GM18858 (cell line): Measurements from ENCODE around the gene MRPL24.

ENCODE experiments used
- ATAC-seq: cut with Tn5 transposase; IDR thresholded peaks from one replicate; pipeline ENCODE4 v1.9.1; 2021; ENCODE audit not compliant: unreplicated experiment

MRPL24 gene

GRCh38 chr1:156744344-156744743 is 3.5 kb upstream of the MRPL24 start:
- no peak for ATAC-seq

GRCh38 chr1:156743367-156744302 is 2.7 kb upstream of the MRPL24 start:
- no peak for ATAC-seq

- ATAC-seq: no peak
Observed at GRCh38 chr1:156742801-156743200, 1.9 kb upstream of the MRPL24 start.

GRCh38 chr1:156742017-156742416 is 1.1 kb upstream of the MRPL24 start:
- ATAC-seq: no peak

- no peak for ATAC-seq
Observed at GRCh38 chr1:156741481-156741983, 644 bp upstream of the MRPL24 start.

- ATAC-seq: no peak
Observed at GRCh38 chr1:156740237-156740740, 599 bp downstream of the MRPL24 start.

GRCh38 chr1:156738916-156739315 is 2.0 kb downstream of the MRPL24 start:
- ATAC-seq: no peak

- no peak for ATAC-seq
Observed at GRCh38 chr1:156738407-156738806, 2.5 kb downstream of the MRPL24 start.

- ATAC-seq: no peak
Observed at GRCh38 chr1:156733989-156734584, 6.8 kb downstream of the MRPL24 start.

- ATAC-seq: peak; percentile 79
Observed at GRCh38 chr1:156728599-156729462, 12.1 kb downstream of the MRPL24 start, which contains the start of gene ISG20L2. Gene ISG20L2 (minus strand): TSS chr1:156728766. CDS start chr1:156727652, 1,114 bp downstream.

- ATAC-seq: peak; percentile 39
Observed at GRCh38 chr1:156727926-156728598, 12.8 kb downstream of the MRPL24 start, which contains the start of gene METTL25B. Gene METTL25B (plus strand): TSS chr1:156728469. CDS start chr1:156729105, 636 bp downstream.

GRCh38 chr1:156727492-156727891 is 13.4 kb downstream of the MRPL24 start:
- ATAC-seq: no peak

GRCh38 chr1:156726549-156727226 is 14.2 kb downstream of the MRPL24 start:
- ATAC-seq: no peak

GRCh38 chr1:156725683-156726280 is 15.1 kb downstream of the MRPL24 start:
- ATAC-seq: no peak

- ATAC-seq: no peak
Observed at GRCh38 chr1:156721535-156721934, 19.4 kb downstream of the MRPL24 start.

GRCh38 chr1:156721131-156721530 is 19.8 kb downstream of the MRPL24 start:
- no peak for ATAC-seq

GRCh38 chr1:156717351-156717750 is 23.5 kb downstream of the MRPL24 start:
- no peak for ATAC-seq

GRCh38 chr1:156714830-156715229 is 26.1 kb downstream of the MRPL24 start:
- ATAC-seq: no peak

GRCh38 chr1:156712626-156713025 is 28.3 kb downstream of the MRPL24 start:
- no peak for ATAC-seq
